GM20000 (cell line): ENCODE measurements around the gene TMEM201.
A peak's percentile ranks its signal among the peaks of the same experiment; 100 is the strongest.
"Not testable (repeated sequence)": the region's sequence is repeated elsewhere in the genome, so short reads cannot be mapped to it uniquely, and the experiment has no call there.

Experiments used
- DNase-seq: peaks from one replicate; pipeline ENCODE4 v3.0.0; 2012; ENCODE audit warnings: low spot score
- TF ChIP-seq, protein P1 (sequence below): IDR thresholded peaks from 2 replicates; pipeline ENCODE4 v1.5.1; 2012; ENCODE audit warnings: mild to moderate bottlenecking, control low read depth; ENCODE audit errors: extremely low read depth, missing control alignments

Gene TMEM201

GRCh38 chr1:9618909-9619679 lies 30.4 kb downstream of the TMEM201 start:
- TF ChIP-seq, protein P1, sequence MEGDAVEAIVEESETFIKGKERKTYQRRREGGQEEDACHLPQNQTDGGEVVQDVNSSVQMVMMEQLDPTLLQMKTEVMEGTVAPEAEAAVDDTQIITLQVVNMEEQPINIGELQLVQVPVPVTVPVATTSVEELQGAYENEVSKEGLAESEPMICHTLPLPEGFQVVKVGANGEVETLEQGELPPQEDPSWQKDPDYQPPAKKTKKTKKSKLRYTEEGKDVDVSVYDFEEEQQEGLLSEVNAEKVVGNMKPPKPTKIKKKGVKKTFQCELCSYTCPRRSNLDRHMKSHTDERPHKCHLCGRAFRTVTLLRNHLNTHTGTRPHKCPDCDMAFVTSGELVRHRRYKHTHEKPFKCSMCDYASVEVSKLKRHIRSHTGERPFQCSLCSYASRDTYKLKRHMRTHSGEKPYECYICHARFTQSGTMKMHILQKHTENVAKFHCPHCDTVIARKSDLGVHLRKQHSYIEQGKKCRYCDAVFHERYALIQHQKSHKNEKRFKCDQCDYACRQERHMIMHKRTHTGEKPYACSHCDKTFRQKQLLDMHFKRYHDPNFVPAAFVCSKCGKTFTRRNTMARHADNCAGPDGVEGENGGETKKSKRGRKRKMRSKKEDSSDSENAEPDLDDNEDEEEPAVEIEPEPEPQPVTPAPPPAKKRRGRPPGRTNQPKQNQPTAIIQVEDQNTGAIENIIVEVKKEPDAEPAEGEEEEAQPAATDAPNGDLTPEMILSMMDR: no peak
- DNase-seq: no peak

DNA sequence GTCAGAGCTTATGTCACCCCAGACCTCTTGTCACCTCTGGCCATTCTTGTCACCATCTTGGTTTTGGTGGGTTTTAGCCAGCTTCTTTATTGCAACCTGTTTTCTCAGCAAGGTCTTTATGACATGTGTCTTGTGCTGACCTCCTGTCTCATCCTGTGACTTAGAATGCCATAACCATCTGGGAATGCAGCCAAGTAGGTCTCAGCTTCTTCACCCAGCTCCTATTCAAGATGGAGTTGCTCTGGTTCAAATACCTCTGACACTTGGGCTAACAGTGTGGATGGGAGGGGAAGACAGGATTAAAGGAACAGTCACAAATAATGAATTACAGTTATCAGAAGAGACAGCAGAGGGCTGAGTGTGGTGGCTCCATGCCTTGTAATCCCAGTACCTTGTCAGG lies 32.3 kb downstream of the TMEM201 start:
- TF ChIP-seq, protein P1: no peak
- no peak for DNase-seq

- TF ChIP-seq, protein P1: no peak
- no peak for DNase-seq
Observed at GRCh38 chr1:9624081-9624480, 35.4 kb downstream of the TMEM201 start.

GRCh38 chr1:9625030-9625429 lies 36.3 kb downstream of the TMEM201 start:
- DNase-seq: not testable (repeated sequence)

- DNase-seq: peak; percentile 81
- TF ChIP-seq, protein P1: no peak
Observed at GRCh38 chr1:9626201-9626608, 37.5 kb downstream of the TMEM201 start.

DNA sequence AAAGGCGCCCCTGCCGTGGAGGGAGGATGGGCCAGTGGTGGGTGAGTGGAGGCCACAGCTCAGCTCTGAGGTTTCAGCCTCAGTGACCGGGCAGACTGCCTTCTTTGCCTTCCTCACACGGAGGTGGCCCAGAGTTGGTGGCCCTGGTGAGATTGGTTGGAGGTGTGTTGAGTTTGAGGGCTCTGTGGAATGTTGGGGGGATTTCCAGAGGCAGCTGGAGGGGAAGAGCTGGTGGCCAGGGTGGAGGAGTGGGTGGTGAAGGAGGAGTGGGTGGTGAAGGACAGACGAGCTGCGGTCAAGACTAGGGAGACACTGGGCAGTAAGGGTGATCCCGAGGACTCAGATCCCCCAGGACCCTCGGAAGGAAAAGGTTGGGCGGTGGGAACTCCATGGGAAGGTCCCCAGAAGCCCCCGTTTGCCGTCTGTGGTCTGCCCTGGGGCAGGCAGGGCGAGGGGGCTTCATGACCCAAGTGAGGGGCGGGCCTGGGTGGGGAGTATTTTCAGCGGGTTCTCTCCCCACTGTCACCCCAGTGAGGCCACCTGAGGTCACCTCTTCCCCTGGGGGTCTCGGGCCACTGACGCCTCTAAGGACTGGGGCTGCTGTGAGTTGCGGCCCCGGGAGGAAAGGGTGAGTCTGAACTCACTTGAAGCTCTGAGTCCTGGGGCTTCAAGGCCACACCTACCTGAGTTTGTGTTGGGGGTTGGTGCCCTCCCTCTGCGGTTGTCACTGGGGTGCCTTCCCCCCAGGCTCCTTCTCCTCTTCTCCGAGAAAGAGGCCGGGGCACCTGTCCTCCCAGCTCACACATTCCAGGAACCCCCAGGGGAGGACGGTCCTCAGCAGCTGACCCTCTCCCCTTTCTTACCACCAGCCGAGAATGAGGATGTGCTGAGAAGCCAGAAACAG lies 40.1 kb downstream of the TMEM201 start:
- DNase-seq: peak; percentile 81
- TF ChIP-seq, protein P1: no peak

- DNase-seq: peak; percentile 79
- TF ChIP-seq, protein P1: no peak
Observed at GRCh38 chr1:9629445-9630201, 40.9 kb downstream of the TMEM201 start.
